ENCODE results near the gene FAM171A1.

GRCh38 chr10:15290671-15291070, 80.4 kb downstream of the FAM171A1 start:
- no peak for TF ChIP-seq EZH2 (IDR thresholded peaks at IDR 0.05; ENCODE audit: insufficient read depth, low read length)
- no peak for TF ChIP-seq CTCF (IDR thresholded peaks at IDR 0.05; ENCODE audit: insufficient read depth, low read depth, low read length)

All from astrocyte (in vitro differentiated cells and primary cell).